H9 (cell line): ENCODE results near the gene STARD10. TPM values are rescaled to one million over a fixed set of nuclear protein-coding genes. Genes with fewer than 3 reads are reported as not detected.
A peak's percentile ranks its signal among the peaks of the same experiment; 100 is the strongest.

Source experiments
- DNase-seq: peaks from one replicate; pipeline ENCODE4 v3.0.0-alpha.2; 2017
- H2AFZ ChIP-seq: one replicate; pipeline ENCODE4 v1.6.1; 2013; ENCODE audit warnings: mild to moderate bottlenecking, low read length, control low read depth, moderate library complexity
- H2AK5ac ChIP-seq: 2 replicates; pipeline ENCODE4 v1.6.1; 2013; ENCODE audit warnings: low read length, control low read depth, mixed read lengths; ENCODE audit not compliant: insufficient read length
- H2BK120ac ChIP-seq: one replicate; pipeline ENCODE4 v1.6.1; 2013; ENCODE audit warnings: low read depth, mild to moderate bottlenecking, low read length, control low read depth, inconsistent platforms; ENCODE audit not compliant: poor library complexity, severe bottlenecking
- H2BK12ac ChIP-seq: 2 replicates; pipeline ENCODE4 v1.6.1; 2013; ENCODE audit warnings: low read length, control low read depth, mixed read lengths, low read depth; ENCODE audit not compliant: insufficient read length
- H2BK15ac ChIP-seq: 2 replicates; pipeline ENCODE4 v1.6.1; 2013; ENCODE audit warnings: low read depth, low read length, control low read depth
- H2BK20ac ChIP-seq: one replicate; pipeline ENCODE4 v1.6.1; 2013; ENCODE audit warnings: low read depth, mild to moderate bottlenecking, low read length, control low read depth, inconsistent platforms; ENCODE audit not compliant: poor library complexity, severe bottlenecking
- H2BK5ac ChIP-seq: 2 replicates; pipeline ENCODE4 v1.6.1; 2013; ENCODE audit warnings: low read length, control low read depth, mixed read lengths; ENCODE audit not compliant: insufficient read length
- H3K14ac ChIP-seq: 2 replicates; pipeline ENCODE4 v1.6.1; 2013; ENCODE audit warnings: low read length, control low read depth; ENCODE audit not compliant: insufficient read depth
- H3K18ac ChIP-seq: 2 replicates; pipeline ENCODE4 v1.6.1; 2013; ENCODE audit warnings: low read depth, mild to moderate bottlenecking, mixed read lengths, low read length, control low read depth; ENCODE audit not compliant: insufficient read length
- H3K23ac ChIP-seq: 2 replicates; pipeline ENCODE4 v1.6.1; 2013; ENCODE audit warnings: low read length, control low read depth, mixed read lengths, low read depth; ENCODE audit not compliant: insufficient read length
- H3K23me2 ChIP-seq: 2 replicates; pipeline ENCODE4 v1.6.1; 2013; ENCODE audit warnings: low read depth, mild to moderate bottlenecking, mixed read lengths, low read length, control low read depth; ENCODE audit not compliant: insufficient read length, poor library complexity, severe bottlenecking
- H3K27ac ChIP-seq: 2 replicates; pipeline ENCODE4 v1.5.1; 2013; ENCODE audit warnings: low read length, control low read depth, mixed read lengths, low read depth; ENCODE audit not compliant: insufficient read length
- H3K27me3 ChIP-seq: 2 replicates; pipeline ENCODE4 v1.6.1; 2013; ENCODE audit warnings: low read length, control low read depth, inconsistent platforms; ENCODE audit not compliant: insufficient read depth
- H3K4ac ChIP-seq: 2 replicates; pipeline ENCODE4 v1.6.1; 2013; ENCODE audit warnings: low read depth, mild to moderate bottlenecking, control low read depth, inconsistent platforms, low read length, moderate library complexity
- H3K4me1 ChIP-seq: 2 replicates; pipeline ENCODE4 v1.6.1; 2013; ENCODE audit warnings: low read length, control low read depth, inconsistent platforms; ENCODE audit not compliant: insufficient read depth
- H3K4me2 ChIP-seq: 2 replicates; pipeline ENCODE4 v1.6.1; 2013; ENCODE audit warnings: low read length, control low read depth, mixed read lengths; ENCODE audit not compliant: insufficient read length, insufficient read depth
- H3K56ac ChIP-seq: 2 replicates; pipeline ENCODE4 v1.6.1; 2013; ENCODE audit warnings: low read depth, mild to moderate bottlenecking, mixed read lengths, low read length, control low read depth; ENCODE audit not compliant: insufficient read length
- H3K79me1 ChIP-seq: 2 replicates; pipeline ENCODE4 v1.6.1; 2013; ENCODE audit warnings: low read depth, mild to moderate bottlenecking, moderate library complexity, low read length, control low read depth, inconsistent platforms; ENCODE audit not compliant: insufficient read depth, poor library complexity, severe bottlenecking
- H3K79me2 ChIP-seq: 2 replicates; pipeline ENCODE4 v1.6.1; 2013; ENCODE audit warnings: low read length, control low read depth, inconsistent platforms; ENCODE audit not compliant: insufficient read depth
- H3K9ac ChIP-seq: 2 replicates; pipeline ENCODE4 v1.6.1; 2013; ENCODE audit warnings: low read length, control low read depth, mixed read lengths; ENCODE audit not compliant: insufficient read length; ENCODE audit errors: extremely low read depth
- H3K9me3 ChIP-seq: one replicate; pipeline ENCODE4 v1.6.1; 2013; ENCODE audit warnings: low read depth, low read length, inconsistent platforms; ENCODE audit not compliant: control insufficient read depth
- H3T11ph ChIP-seq: one replicate; pipeline ENCODE4 v1.6.1; 2013; ENCODE audit warnings: mild to moderate bottlenecking, low read length, control low read depth, inconsistent platforms
- H4K20me1 ChIP-seq: one replicate; pipeline ENCODE4 v1.6.1; 2013; ENCODE audit not compliant: control insufficient read depth, insufficient read length, insufficient read depth
- H4K5ac ChIP-seq: 2 replicates; pipeline ENCODE4 v1.6.1; 2013; ENCODE audit warnings: low read depth, mild to moderate bottlenecking, mixed read lengths, low read length, control low read depth; ENCODE audit not compliant: insufficient read length
- H4K8ac ChIP-seq: replicated peaks from 2 replicates; pipeline ENCODE4 v1.6.1; 2013; ENCODE audit warnings: low read length, control low read depth, mixed read lengths, low read depth; ENCODE audit not compliant: insufficient read length
- H4K91ac ChIP-seq: 2 replicates; pipeline ENCODE4 v1.6.1; 2013; ENCODE audit warnings: low read depth, mild to moderate bottlenecking, moderate library complexity, mixed read lengths, low read length, control low read depth; ENCODE audit not compliant: insufficient read length
- H3K27ac Mint-ChIP-seq, 3 experiments: 2 replicates in 2 of 3; 3 replicates in 1 of 3; pipeline ENCODE4 v1.8.0; 2020 to 2021; ENCODE audit warnings: mixed read lengths in 3 of 3, mild to moderate bottlenecking in 1 of 3, moderate library complexity in 1 of 3
- H3K27me3 Mint-ChIP-seq: 2 replicates; pipeline ENCODE4 v1.8.0; 2021; ENCODE audit warnings: low read depth, mild to moderate bottlenecking, moderate library complexity, mixed read lengths
- H3K36me3 Mint-ChIP-seq, 3 experiments: 2 replicates in 2 of 3; 3 replicates in 1 of 3; pipeline ENCODE4 v1.8.0; 2020 to 2021; ENCODE audit warnings: low read depth in 3 of 3, mixed read lengths in 3 of 3; ENCODE audit not compliant: insufficient read depth in 1 of 3
- H3K4me1 Mint-ChIP-seq, 2 experiments: 2 replicates each; pipeline ENCODE4 v1.8.0; 2020; ENCODE audit warnings: mixed read lengths in 2 of 2
- H3K4me3 Mint-ChIP-seq, 2 experiments: 2 replicates in 1 of 2; 3 replicates in 1 of 2; pipeline ENCODE4 v1.8.0; 2020 to 2021; ENCODE audit warnings: mild to moderate bottlenecking in 2 of 2, mixed read lengths in 2 of 2, moderate library complexity in 1 of 2
- H3K9me3 Mint-ChIP-seq, 2 experiments: 2 replicates in 1 of 2; 3 replicates in 1 of 2; pipeline ENCODE4 v1.8.0; 2020; ENCODE audit warnings: mild to moderate bottlenecking in 2 of 2, mixed read lengths in 2 of 2, moderate library complexity in 1 of 2
- WGBS: extraction: QIAGEN DNeasy Blood & Tissue Kit; methylation state at CpG from one replicate; pipeline ENCODE4 v1.1.7; 2013; ENCODE audit warnings: missing lambda C conversion rate, low lambda C conversion rate, mixed read lengths; ENCODE audit not compliant: insufficient read length; ENCODE audit errors: extremely low coverage; 5-methylcytosine and 5-hydroxymethylcytosine counted together
- total RNA-seq: library from RNA; stranded (reverse); gene quantifications from 2 replicates; pipeline ENCODE4 v1.2.1, GENCODE V29; 2021
- TF ChIP-seq, protein P1 (sequence below): fragments of 200-600 bp; sonication (generic); conservative IDR thresholded peaks from 3 replicates; pipeline ENCODE4 v1.8.0; 2021; ENCODE audit warnings: antibody characterized with exemption, mild to moderate bottlenecking

STARD10 gene
- total RNA-seq, 1 experiment from 2014 or later: 24.4 TPM

DNA sequence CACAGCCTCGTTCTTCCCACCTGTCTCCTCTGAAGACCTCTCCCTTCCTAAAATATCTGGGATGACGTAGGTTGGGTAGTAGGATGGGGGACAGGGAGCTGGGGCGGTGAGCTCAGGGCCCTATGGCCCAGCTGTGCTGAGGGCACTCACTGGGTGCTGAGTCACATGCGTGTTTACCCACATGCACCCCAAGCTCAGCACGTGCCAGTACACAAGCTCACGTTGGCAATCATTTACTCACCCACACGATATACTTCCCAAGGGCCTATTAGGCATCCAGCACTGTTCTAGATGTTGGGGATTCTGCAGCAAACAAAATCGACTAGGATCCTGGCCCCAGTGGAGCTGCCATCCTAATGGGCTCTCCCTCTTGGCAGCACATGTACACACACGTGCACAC is 70.3 kb downstream of the STARD10 start:
- Histone ChIP-seq H3K4ac (no peak overlapping the region), H3K9ac (no peak overlapping the region), H3K56ac (no peak overlapping the region), H3K23me2 (no peaks in the 10 kb centered on the region), H3K27ac (no peak overlapping the region), H2BK12ac (no peak overlapping the region), H4K5ac (no peak overlapping the region), H2BK5ac (no peak overlapping the region), H4K8ac (no peak overlapping the region), H3K9me3 (no peaks in the 10 kb centered on the region), H2AFZ (no peak overlapping the region), H3K18ac (no peak overlapping the region), H3K79me2 (peaks cover 9% of the 10 kb centered on the region; the same call in 1 of the 2 replicates), H3K79me1 (peaks cover 8% of the 10 kb centered on the region), H3K4me2 (no peak overlapping the region), H2BK120ac (no peak overlapping the region), H2BK20ac (no peak overlapping the region), H3K23ac (no peak overlapping the region), H3K4me1 (no peaks in the 10 kb centered on the region), H2AK5ac (no peak overlapping the region), H4K91ac (no peak overlapping the region), H3K27me3 (no peaks in the 10 kb centered on the region), H3T11ph (no peak overlapping the region), H3K14ac (no peak overlapping the region), H4K20me1 (peaks cover 3% of the 10 kb centered on the region), H2BK15ac (no peak overlapping the region)
- Mint-ChIP-seq H3K27me3 (no peaks in the 10 kb centered on the region), H3K27ac (peak overlapping the region in 1 of 3 experiments; percentile 52; a peak in 1 of 7 replicates), H3K4me3 (no peak overlapping the region), H3K36me3 (peaks cover 6 to 14% (median 11%) of the 10 kb centered on the region in 3 experiments; a peak in 5 of 7 replicates), H3K4me1 (peaks cover 17 to 23% of the 10 kb centered on the region in 2 experiments), H3K9me3 (no peaks in the 10 kb centered on the region; a peak in 1 of 5 replicates)
- DNase-seq: no peak
- TF ChIP-seq, protein P1, sequence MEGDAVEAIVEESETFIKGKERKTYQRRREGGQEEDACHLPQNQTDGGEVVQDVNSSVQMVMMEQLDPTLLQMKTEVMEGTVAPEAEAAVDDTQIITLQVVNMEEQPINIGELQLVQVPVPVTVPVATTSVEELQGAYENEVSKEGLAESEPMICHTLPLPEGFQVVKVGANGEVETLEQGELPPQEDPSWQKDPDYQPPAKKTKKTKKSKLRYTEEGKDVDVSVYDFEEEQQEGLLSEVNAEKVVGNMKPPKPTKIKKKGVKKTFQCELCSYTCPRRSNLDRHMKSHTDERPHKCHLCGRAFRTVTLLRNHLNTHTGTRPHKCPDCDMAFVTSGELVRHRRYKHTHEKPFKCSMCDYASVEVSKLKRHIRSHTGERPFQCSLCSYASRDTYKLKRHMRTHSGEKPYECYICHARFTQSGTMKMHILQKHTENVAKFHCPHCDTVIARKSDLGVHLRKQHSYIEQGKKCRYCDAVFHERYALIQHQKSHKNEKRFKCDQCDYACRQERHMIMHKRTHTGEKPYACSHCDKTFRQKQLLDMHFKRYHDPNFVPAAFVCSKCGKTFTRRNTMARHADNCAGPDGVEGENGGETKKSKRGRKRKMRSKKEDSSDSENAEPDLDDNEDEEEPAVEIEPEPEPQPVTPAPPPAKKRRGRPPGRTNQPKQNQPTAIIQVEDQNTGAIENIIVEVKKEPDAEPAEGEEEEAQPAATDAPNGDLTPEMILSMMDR: no peak
- no CpG with 5 or more reads among the region's 9 CpGs for WGBS
